Stimulated activated memory B cell treated with anti-CD40 and anti-IgM and Interleukin-4, amounts not matched to agents 10 μg/mL and 1 μg/mL and 100 μg/mL, for 72 hours (primary cell): ENCODE data around the gene CNNM1.

Experiments
- ATAC-seq: fragments of 150-1000 bp; cut with Tn5 transposase; 2 replicates; pipeline ENCODE4 v1.10.0; 2021
- H3K27ac Mint-ChIP-seq: one replicate; pipeline ENCODE4 v1.8.0; 2022; ENCODE audit warnings: mild to moderate bottlenecking, mixed read lengths
- H3K27me3 Mint-ChIP-seq: one replicate; pipeline ENCODE4 v1.8.0; 2022; ENCODE audit warnings: mixed read lengths
- H3K36me3 Mint-ChIP-seq: one replicate; pipeline ENCODE4 v1.8.0; 2022; ENCODE audit warnings: mixed read lengths
- H3K4me1 Mint-ChIP-seq: one replicate; pipeline ENCODE4 v1.8.0; 2022; ENCODE audit warnings: mixed read lengths
- H3K4me3 Mint-ChIP-seq: one replicate; pipeline ENCODE4 v1.8.0; 2022; ENCODE audit warnings: mild to moderate bottlenecking, moderate library complexity, mixed read lengths
- H3K9me3 Mint-ChIP-seq: one replicate; pipeline ENCODE4 v1.8.0; 2022; ENCODE audit warnings: mixed read lengths

The CNNM1 gene

DNA sequence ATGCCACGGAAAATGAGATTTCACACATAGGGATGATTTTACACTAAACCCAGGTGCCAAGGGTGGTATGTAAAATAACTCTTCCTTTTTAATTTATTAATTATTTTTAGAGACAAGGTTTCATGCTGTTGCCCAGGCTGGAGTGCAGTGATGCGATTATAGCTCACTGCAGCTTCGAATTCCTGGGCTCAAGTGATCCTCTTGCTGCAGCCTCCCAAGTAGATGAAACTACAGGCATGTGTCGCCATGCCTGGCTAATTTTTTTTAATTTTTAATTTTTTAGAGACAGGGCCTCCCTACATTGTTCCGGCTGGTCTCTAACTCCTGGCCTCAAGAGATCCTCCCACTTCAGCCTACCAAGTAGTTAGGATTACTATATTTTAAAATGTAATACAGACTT, 2.3 kb upstream of the CNNM1 start:
- H3K4me3 Mint-ChIP-seq = no peak overlapping the region
- no peak overlapping the region for H3K27ac Mint-ChIP-seq
- H3K36me3 Mint-ChIP-seq = no peaks in the 10 kb centered on the region
- H3K4me1 Mint-ChIP-seq = no peaks in the 10 kb centered on the region
- H3K27me3 Mint-ChIP-seq = peaks cover 64% of the 10 kb centered on the region
- H3K9me3 Mint-ChIP-seq = peaks cover 2% of the 10 kb centered on the region
- ATAC-seq = no peak

DNA sequence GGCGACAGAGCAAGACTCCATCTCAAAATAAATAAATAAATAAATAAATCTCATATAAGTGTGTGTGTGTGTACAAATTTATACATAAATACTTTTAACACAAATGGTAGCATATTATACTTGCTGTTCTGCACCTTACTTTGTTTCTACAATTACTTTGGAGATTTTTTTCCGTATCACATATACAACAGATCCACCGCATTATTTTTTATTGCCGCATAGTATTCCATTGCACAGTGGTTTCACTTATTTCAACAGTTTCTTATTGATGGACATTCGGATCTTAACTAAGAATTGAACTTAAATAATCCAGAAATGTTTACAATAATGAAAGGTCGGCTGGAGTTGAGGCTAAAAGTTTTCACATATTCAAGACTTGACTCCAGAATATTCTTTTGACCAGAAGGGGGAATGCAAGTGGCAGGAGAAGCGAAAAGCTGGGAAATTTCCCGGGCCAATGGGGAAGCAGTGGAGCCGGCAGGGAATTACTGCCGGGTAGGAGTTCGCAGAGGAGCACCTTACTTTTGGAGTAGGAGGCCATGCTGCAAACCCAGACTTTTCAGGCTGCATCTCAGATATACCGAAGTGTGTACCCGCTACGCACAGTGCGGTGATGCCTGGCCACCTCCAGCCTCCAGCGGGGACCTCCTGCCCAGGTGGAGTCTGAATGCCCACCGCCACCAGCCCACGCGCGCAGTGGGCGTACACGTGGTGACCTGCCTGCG, 415 bp upstream of the CNNM1 start:
- peak; percentile 45 for ATAC-seq
- Mint-ChIP-seq H3K4me3 (peak overlapping the region; percentile 44), H3K9me3 (peaks cover 2% of the 10 kb centered on the region), H3K4me1 (no peaks in the 10 kb centered on the region), H3K36me3 (no peaks in the 10 kb centered on the region), H3K27me3 (peaks cover 50% of the 10 kb centered on the region), H3K27ac (no peak overlapping the region)

- H3K36me3 Mint-ChIP-seq = no peaks in the 10 kb centered on the region
- H3K27ac Mint-ChIP-seq = no peak overlapping the region
- H3K4me3 Mint-ChIP-seq = peak overlapping the region; percentile 44
- no peaks in the 10 kb centered on the region for H3K4me1 Mint-ChIP-seq
- no peak for ATAC-seq
- peaks cover 45% of the 10 kb centered on the region for H3K27me3 Mint-ChIP-seq
- H3K9me3 Mint-ChIP-seq = peaks cover 2% of the 10 kb centered on the region
Measured at GRCh38 chr10:99329554-99330346, 594 bp downstream of the CNNM1 start.

- H3K4me1 Mint-ChIP-seq = no peaks in the 10 kb centered on the region
- peaks cover 45% of the 10 kb centered on the region for H3K27me3 Mint-ChIP-seq
- H3K4me3 Mint-ChIP-seq = no peak overlapping the region
- H3K36me3 Mint-ChIP-seq = no peaks in the 10 kb centered on the region
- no peak for ATAC-seq
- H3K9me3 Mint-ChIP-seq = peaks cover 2% of the 10 kb centered on the region
- no peak overlapping the region for H3K27ac Mint-ChIP-seq
Measured at GRCh38 chr10:99330347-99330924, 1.3 kb downstream of the CNNM1 start.

DNA sequence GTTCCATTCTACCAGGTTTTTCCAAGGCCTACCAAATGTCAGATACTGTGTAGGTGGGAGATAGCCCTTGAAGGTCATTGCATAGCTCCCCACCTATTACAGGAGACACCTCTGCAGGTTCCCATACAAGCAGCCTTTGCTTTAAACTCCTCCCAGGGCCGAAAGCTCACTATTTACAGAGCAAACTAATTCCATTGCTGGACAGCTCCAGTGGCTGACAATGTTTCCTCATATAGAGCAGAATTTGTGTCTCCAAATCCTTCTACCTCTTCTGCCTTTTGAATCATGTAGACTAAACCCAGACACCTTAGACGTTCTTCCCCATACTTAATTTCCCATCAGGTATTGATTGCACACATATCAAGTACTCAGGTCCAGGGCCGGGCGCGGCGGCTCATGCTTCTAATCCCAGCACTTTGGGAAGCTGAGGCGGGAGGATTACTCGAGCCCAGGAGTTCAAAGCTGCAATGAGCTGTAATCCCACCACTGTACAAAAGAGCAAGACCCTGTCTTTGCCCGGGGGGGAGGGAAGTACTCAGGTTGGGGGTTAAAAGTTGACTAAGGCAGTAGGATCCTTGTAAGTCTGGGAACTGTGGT, 2.1 kb downstream of the CNNM1 start:
- ATAC-seq = no peak
- Mint-ChIP-seq H3K27ac (no peak overlapping the region), H3K36me3 (no peaks in the 10 kb centered on the region), H3K4me1 (no peaks in the 10 kb centered on the region), H3K27me3 (peaks cover 45% of the 10 kb centered on the region), H3K4me3 (no peak overlapping the region), H3K9me3 (peaks cover 2% of the 10 kb centered on the region)

- H3K4me1 Mint-ChIP-seq = no peaks in the 10 kb centered on the region
- H3K9me3 Mint-ChIP-seq = no peaks in the 10 kb centered on the region
- no peak for ATAC-seq
- no peaks in the 10 kb centered on the region for H3K36me3 Mint-ChIP-seq
- no peak overlapping the region for H3K27ac Mint-ChIP-seq
- no peak overlapping the region for H3K4me3 Mint-ChIP-seq
- peaks cover 26% of the 10 kb centered on the region for H3K27me3 Mint-ChIP-seq
Measured at GRCh38 chr10:99337311-99337811, 8.2 kb downstream of the CNNM1 start.

DNA sequence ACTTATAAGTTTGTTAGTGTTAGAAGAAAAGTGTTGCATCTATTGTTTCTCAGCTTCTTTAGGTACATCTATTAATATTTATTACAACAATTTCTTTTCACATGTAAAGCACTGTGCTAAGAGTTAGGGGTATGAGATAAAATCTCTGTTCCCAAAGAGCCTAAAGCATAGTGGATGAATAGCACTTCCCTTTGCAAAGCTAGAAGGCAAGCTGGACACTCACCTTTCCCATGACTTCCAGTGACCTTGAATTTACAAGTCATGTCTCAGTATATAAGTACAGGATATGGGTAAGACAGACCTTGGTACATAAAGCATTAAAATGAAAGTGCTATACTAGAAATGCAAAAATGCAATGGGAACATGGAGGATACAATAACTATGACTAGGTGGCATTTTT, 8.7 kb downstream of the CNNM1 start:
- peaks cover 26% of the 10 kb centered on the region for H3K27me3 Mint-ChIP-seq
- H3K27ac Mint-ChIP-seq = no peak overlapping the region
- H3K9me3 Mint-ChIP-seq = no peaks in the 10 kb centered on the region
- no peak for ATAC-seq
- no peak overlapping the region for H3K4me3 Mint-ChIP-seq
- H3K36me3 Mint-ChIP-seq = no peaks in the 10 kb centered on the region
- H3K4me1 Mint-ChIP-seq = no peaks in the 10 kb centered on the region

GRCh38 chr10:99339077-99339476, 9.9 kb downstream of the CNNM1 start:
- Mint-ChIP-seq H3K27me3 (peaks cover 26% of the 10 kb centered on the region), H3K9me3 (no peaks in the 10 kb centered on the region), H3K4me1 (no peaks in the 10 kb centered on the region), H3K36me3 (no peaks in the 10 kb centered on the region), H3K4me3 (no peak overlapping the region), H3K27ac (no peak overlapping the region)
- ATAC-seq = no peak

- Mint-ChIP-seq H3K4me1 (no peaks in the 10 kb centered on the region), H3K27ac (no peak overlapping the region), H3K27me3 (peaks cover 30% of the 10 kb centered on the region), H3K9me3 (no peaks in the 10 kb centered on the region), H3K4me3 (no peak overlapping the region), H3K36me3 (no peaks in the 10 kb centered on the region)
- ATAC-seq = no peak
Measured at GRCh38 chr10:99339563-99340047, 10.4 kb downstream of the CNNM1 start.

DNA sequence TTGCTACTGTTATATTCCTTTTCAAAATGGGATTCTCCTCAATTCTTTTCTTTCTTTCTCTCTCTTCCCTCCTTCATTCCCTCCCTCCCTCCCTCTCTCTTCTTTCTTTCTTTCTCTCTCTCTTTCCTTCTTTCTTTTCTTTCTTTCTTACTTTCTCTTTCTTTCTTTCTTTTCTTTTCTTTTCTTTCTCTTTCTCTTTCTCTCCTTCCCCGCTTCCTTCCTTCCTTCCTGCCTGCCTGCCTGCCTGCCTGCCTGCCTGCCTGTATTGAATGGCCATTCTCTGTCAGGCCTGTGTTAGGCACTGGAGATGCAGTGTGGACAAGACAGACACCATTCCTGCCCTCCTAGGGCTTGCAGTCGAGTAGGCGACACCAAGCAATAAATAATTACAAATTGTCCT, 11.5 kb downstream of the CNNM1 start:
- H3K27ac Mint-ChIP-seq = no peak overlapping the region

GRCh38 chr10:99341248-99341647, 12.1 kb downstream of the CNNM1 start:
- H3K36me3 Mint-ChIP-seq = no peaks in the 10 kb centered on the region
- ATAC-seq = no peak
- H3K4me1 Mint-ChIP-seq = no peaks in the 10 kb centered on the region
- peaks cover 38% of the 10 kb centered on the region for H3K27me3 Mint-ChIP-seq
- no peak overlapping the region for H3K27ac Mint-ChIP-seq
- no peaks in the 10 kb centered on the region for H3K9me3 Mint-ChIP-seq
- no peak overlapping the region for H3K4me3 Mint-ChIP-seq

More for the DNA sequence above, 11.5 kb downstream of the CNNM1 start:
- no peaks in the 10 kb centered on the region for H3K9me3 Mint-ChIP-seq
- no peaks in the 10 kb centered on the region for H3K36me3 Mint-ChIP-seq
- peaks cover 35% of the 10 kb centered on the region for H3K27me3 Mint-ChIP-seq
- no peaks in the 10 kb centered on the region for H3K4me1 Mint-ChIP-seq
- no peak overlapping the region for H3K4me3 Mint-ChIP-seq
- no peak for ATAC-seq

GRCh38 chr10:99341860-99342490, 12.8 kb downstream of the CNNM1 start:
- ATAC-seq = no peak
- Mint-ChIP-seq H3K27ac (no peak overlapping the region), H3K36me3 (no peaks in the 10 kb centered on the region), H3K27me3 (peaks cover 42% of the 10 kb centered on the region), H3K4me3 (no peak overlapping the region), H3K9me3 (no peaks in the 10 kb centered on the region), H3K4me1 (no peaks in the 10 kb centered on the region)

DNA sequence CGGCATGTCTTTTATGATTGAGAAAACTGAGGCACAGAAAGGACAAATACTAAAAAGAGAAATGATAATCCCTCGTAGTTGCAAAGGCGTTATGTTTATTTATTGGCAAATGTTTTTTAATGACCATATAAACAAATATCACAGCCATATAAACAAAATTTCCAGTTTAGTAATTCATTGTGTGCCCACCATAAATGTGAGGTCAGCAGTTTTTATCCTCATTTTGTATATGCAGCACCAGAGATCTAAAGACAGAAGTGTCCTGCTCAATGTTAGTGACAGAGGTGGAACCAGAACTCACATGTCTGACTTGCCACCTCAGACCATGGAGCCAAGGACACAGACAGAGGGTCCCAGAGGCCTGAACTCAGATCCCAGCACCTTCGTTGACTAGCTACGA, 14.1 kb downstream of the CNNM1 start:
- no peak for ATAC-seq
- Mint-ChIP-seq H3K27me3 (peaks cover 47% of the 10 kb centered on the region), H3K9me3 (no peaks in the 10 kb centered on the region), H3K4me3 (no peak overlapping the region), H3K36me3 (no peaks in the 10 kb centered on the region), H3K4me1 (no peaks in the 10 kb centered on the region), H3K27ac (no peak overlapping the region)

GRCh38 chr10:99344715-99345114, 15.6 kb downstream of the CNNM1 start:
- Mint-ChIP-seq H3K27me3 (peaks cover 57% of the 10 kb centered on the region), H3K27ac (no peak overlapping the region), H3K4me3 (no peak overlapping the region), H3K4me1 (no peaks in the 10 kb centered on the region), H3K9me3 (no peaks in the 10 kb centered on the region), H3K36me3 (no peaks in the 10 kb centered on the region)
- ATAC-seq = no peak

- H3K4me1 Mint-ChIP-seq = no peaks in the 10 kb centered on the region
- no peak overlapping the region for H3K27ac Mint-ChIP-seq
- H3K36me3 Mint-ChIP-seq = no peaks in the 10 kb centered on the region
- peaks cover 55% of the 10 kb centered on the region for H3K27me3 Mint-ChIP-seq
- no peak for ATAC-seq
- H3K4me3 Mint-ChIP-seq = no peak overlapping the region
- H3K9me3 Mint-ChIP-seq = no peaks in the 10 kb centered on the region
Measured at GRCh38 chr10:99345350-99345749, 16.2 kb downstream of the CNNM1 start.
